Esophagus squamous epithelium (tissue), 4 donors: Measurements from ENCODE around the gene ADAMTSL2.

Source experiments
- POLR2A ChIP-seq, 4 donors: fragments of 450-650 bp; IDR thresholded peaks; one replicate each; pipeline ENCODE4 v1.6.1; 2017; ENCODE audit warnings: antibody characterized with exemption in 4 of 4, mild to moderate bottlenecking in 4 of 4, moderate library complexity in 3 of 4
- TF ChIP-seq, protein P1 (sequence below), 6 experiments: fragments of 450-650 bp in 4 of 6; fragments of 200-600 bp in 2 of 6; sonication (generic) in 2 of 6; IDR thresholded peaks; one replicate each; pipeline ENCODE4 v1.5.1; 2016 to 2019; ENCODE audit warnings: antibody characterized with exemption in 6 of 6, mild to moderate bottlenecking in 4 of 6, moderate library complexity in 4 of 6

- TF ChIP-seq, protein P1, sequence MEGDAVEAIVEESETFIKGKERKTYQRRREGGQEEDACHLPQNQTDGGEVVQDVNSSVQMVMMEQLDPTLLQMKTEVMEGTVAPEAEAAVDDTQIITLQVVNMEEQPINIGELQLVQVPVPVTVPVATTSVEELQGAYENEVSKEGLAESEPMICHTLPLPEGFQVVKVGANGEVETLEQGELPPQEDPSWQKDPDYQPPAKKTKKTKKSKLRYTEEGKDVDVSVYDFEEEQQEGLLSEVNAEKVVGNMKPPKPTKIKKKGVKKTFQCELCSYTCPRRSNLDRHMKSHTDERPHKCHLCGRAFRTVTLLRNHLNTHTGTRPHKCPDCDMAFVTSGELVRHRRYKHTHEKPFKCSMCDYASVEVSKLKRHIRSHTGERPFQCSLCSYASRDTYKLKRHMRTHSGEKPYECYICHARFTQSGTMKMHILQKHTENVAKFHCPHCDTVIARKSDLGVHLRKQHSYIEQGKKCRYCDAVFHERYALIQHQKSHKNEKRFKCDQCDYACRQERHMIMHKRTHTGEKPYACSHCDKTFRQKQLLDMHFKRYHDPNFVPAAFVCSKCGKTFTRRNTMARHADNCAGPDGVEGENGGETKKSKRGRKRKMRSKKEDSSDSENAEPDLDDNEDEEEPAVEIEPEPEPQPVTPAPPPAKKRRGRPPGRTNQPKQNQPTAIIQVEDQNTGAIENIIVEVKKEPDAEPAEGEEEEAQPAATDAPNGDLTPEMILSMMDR (IDR thresholded peaks at IDR 0.05), result peak in 1 of 6 experiments; percentile 32
- no peak for TF ChIP-seq POLR2A (IDR thresholded peaks at IDR 0.05)
These were observed 30.1 kb downstream of the ADAMTSL2 start for GRCh38 chr9:133564451-133565116.
